Nephron (organoid): ENCODE measurements around the gene TMEM134.

Experiments
- H3K27ac Mint-ChIP-seq, 3 experiments: 2 replicates each; pipeline ENCODE4 v1.8.0; 2020; ENCODE audit warnings: mixed read lengths in 3 of 3, mild to moderate bottlenecking in 2 of 3, moderate library complexity in 1 of 3
- H3K27me3 Mint-ChIP-seq: 2 replicates; pipeline ENCODE4 v1.8.0; 2021; ENCODE audit warnings: low read depth, mild to moderate bottlenecking, moderate library complexity, mixed read lengths
- H3K36me3 Mint-ChIP-seq: 2 replicates; pipeline ENCODE4 v1.8.0; 2020; ENCODE audit warnings: low read depth, mixed read lengths
- H3K4me1 Mint-ChIP-seq: 2 replicates; pipeline ENCODE4 v1.8.0; 2020; ENCODE audit warnings: mixed read lengths
- H3K4me3 Mint-ChIP-seq, 3 experiments: 2 replicates each; pipeline ENCODE4 v1.8.0; 2020; ENCODE audit warnings: mild to moderate bottlenecking in 3 of 3, mixed read lengths in 3 of 3, moderate library complexity in 2 of 3
- H3K9me3 Mint-ChIP-seq: 2 replicates; pipeline ENCODE4 v1.8.0; 2020; ENCODE audit warnings: mixed read lengths
- CTCF ChIP-seq, 3 experiments: fragments of 200-600 bp; sonication (generic); IDR thresholded peaks; one replicate each; pipeline ENCODE4 v1.5.0; 2021; ENCODE audit warnings: antibody characterized with exemption in 3 of 3; ENCODE audit not compliant: unreplicated experiment in 3 of 3

TMEM134 gene

GRCh38 chr11:67508486-67509121 lies 39.6 kb upstream of the TMEM134 start:
- Mint-ChIP-seq H3K27ac (peak overlapping the region; percentile 80 to 97 (median 94)), H3K27me3 (peaks cover 16% of the 10 kb centered on the region), H3K4me1 (peaks cover 20% of the 10 kb centered on the region), H3K9me3 (no peaks in the 10 kb centered on the region), H3K36me3 (no peaks in the 10 kb centered on the region), H3K4me3 (peak overlapping the region; percentile 88 to 94 (median 90))
- no peak for TF ChIP-seq CTCF (IDR thresholded peaks at IDR 0.05; ENCODE audit: unreplicated experiment in 3 of 3)

GRCh38 chr11:67507864-67508485 lies 38.9 kb upstream of the TMEM134 start, which contains the start of gene CDK2AP2:
Gene CDK2AP2 (minus strand): TSS chr11:67508162. CDS start chr11:67508082, 80 bp downstream.
- peaks cover 18% of the 10 kb centered on the region for H3K27me3 Mint-ChIP-seq
- H3K4me3 Mint-ChIP-seq: peak within 1 kb of the TSS; percentile 88 to 94 (median 90)
- peak within 1 kb of the TSS; percentile 80 to 97 (median 94) for H3K27ac Mint-ChIP-seq
- peaks cover 22% of the 10 kb centered on the region for H3K4me1 Mint-ChIP-seq
- no peak for TF ChIP-seq CTCF (IDR thresholded peaks at IDR 0.05; ENCODE audit: unreplicated experiment in 3 of 3)
- H3K9me3 Mint-ChIP-seq: no peaks in the 10 kb centered on the region
- no peaks in the 10 kb centered on the region for H3K36me3 Mint-ChIP-seq

GRCh38 chr11:67507242-67507863 lies 38.3 kb upstream of the TMEM134 start:
- H3K36me3 Mint-ChIP-seq: no peaks in the 10 kb centered on the region
- H3K4me1 Mint-ChIP-seq: peaks cover 26% of the 10 kb centered on the region
- TF ChIP-seq CTCF (IDR thresholded peaks at IDR 0.05; ENCODE audit: unreplicated experiment in 3 of 3): no peak
- H3K4me3 Mint-ChIP-seq: peak overlapping the region; percentile 88 to 94 (median 90)
- H3K9me3 Mint-ChIP-seq: no peaks in the 10 kb centered on the region
- H3K27me3 Mint-ChIP-seq: peaks cover 20% of the 10 kb centered on the region
- peak overlapping the region; percentile 37 to 69 (median 67) for H3K27ac Mint-ChIP-seq

GRCh38 chr11:67506426-67507051 lies 37.5 kb upstream of the TMEM134 start:
- TF ChIP-seq CTCF (IDR thresholded peaks at IDR 0.05; ENCODE audit: unreplicated experiment in 3 of 3): peak in 2 of 3 experiments; percentile 27 to 34
- Mint-ChIP-seq H3K4me3 (peak overlapping the region; percentile 88 to 94 (median 90)), H3K4me1 (peaks cover 26% of the 10 kb centered on the region), H3K9me3 (no peaks in the 10 kb centered on the region), H3K27me3 (peaks cover 21% of the 10 kb centered on the region), H3K27ac (peak overlapping the region; percentile 69 to 93 (median 90)), H3K36me3 (no peaks in the 10 kb centered on the region)

GRCh38 chr11:67505605-67506396 lies 36.8 kb upstream of the TMEM134 start:
- Mint-ChIP-seq H3K27ac (peak overlapping the region; percentile 69 to 93 (median 90)), H3K4me1 (peaks cover 26% of the 10 kb centered on the region), H3K9me3 (no peaks in the 10 kb centered on the region), H3K27me3 (peaks cover 21% of the 10 kb centered on the region), H3K36me3 (peaks cover 6% of the 10 kb centered on the region), H3K4me3 (peak overlapping the region; percentile 88 to 94 (median 90))
- TF ChIP-seq CTCF (IDR thresholded peaks at IDR 0.05; ENCODE audit: unreplicated experiment in 3 of 3): peak; percentile 92 to 97 (median 94)
